CD4-positive, alpha-beta T cell treated with Interleukin-1 beta for 1 hour (primary cell): ENCODE data around the gene OSMR.
"Not testable (repeated sequence)": the region's sequence is repeated elsewhere in the genome, so short reads cannot be mapped to it uniquely, and the experiment has no call there.

Experiments used
- DNase-seq, 2 donors: peaks; one replicate each; pipeline ENCODE4 v3.0.0-alpha.2; 2020 to 2022

Gene OSMR

DNA sequence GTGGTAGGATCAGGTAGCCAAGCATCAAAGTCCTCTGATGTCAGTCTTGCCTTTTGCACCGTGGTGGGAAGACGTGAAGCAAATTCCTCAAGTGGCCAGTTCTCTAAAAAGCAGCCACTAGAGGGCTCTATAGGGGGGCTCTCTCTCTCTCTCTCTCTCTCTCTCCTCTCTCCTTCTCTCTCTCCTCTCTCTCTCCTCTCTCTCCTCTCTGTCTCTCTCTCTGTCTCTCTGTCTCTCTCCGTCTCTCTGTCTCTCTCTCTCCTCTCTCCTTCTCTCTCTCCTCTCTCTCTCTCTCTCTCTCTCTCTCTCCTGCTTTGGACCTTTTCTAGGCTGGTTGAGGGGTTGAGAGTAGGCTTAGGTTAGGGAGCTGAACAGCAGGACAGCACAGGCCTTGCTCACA is 13.9 kb upstream of the OSMR start:
- peak in 1 of 2 donors; percentile 8 for DNase-seq

GRCh38 chr5:38832810-38833209 is 13.0 kb upstream of the OSMR start:
- no peak for DNase-seq

GRCh38 chr5:38835887-38836286 is 9.9 kb upstream of the OSMR start:
- DNase-seq: no peak

DNA sequence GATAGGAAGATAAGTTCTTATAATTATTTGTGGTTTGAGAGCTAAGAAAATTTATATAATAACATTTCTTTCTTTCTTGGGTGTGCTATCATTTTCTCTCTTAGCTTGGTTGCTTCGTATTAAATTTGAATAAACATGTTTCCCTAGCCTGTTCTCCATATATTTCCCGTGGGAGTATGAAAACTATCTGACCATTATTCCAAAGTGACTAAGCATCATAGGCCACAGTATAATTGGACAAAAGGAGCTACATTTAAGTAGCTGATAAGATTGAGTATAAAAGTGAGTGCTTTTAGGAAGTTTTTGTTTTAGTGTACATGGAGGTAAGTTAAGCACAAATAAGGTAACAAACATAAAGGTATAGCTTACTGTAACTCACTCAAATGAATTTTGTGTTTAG is 8.4 kb upstream of the OSMR start:
- DNase-seq: no peak

- no peak for DNase-seq
Observed at GRCh38 chr5:38837932-38838331, 7.9 kb upstream of the OSMR start.

- DNase-seq: no peak
Observed at GRCh38 chr5:38843665-38844064, 2.1 kb upstream of the OSMR start.

DNA sequence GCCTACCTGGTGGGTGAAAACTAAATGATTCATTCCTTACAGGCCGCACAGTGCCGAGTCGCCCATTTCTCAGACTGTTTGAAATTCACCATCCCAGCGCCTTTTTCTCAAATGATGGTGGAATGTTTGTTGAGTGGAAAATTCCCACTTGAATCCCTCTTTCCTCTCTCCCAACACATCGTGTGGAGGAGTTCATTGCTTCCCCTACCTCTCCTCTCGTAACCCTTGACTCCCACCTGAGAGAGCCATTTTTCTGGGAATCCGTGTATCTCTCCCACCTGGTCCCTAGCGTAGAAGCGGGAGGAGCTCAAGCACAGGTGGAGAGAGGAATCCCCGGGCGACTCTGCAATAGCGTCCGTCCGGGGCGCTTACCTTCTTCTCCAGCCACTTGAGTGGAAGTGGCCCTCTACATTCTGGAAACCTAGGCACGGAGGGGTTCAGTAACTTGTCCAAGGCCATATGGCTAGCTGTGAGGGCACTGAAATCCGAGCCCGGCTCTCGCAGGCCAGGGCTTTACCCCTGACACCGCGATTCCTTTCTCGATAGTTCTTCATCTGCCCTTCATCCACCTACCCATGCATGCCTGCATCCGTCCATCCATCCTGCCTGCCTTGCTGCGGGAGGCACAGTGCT is 683 bp downstream of the OSMR start:
- no peak for DNase-seq

GRCh38 chr5:38847559-38848347 is 1.9 kb downstream of the OSMR start:
- DNase-seq: no peak

GRCh38 chr5:38848637-38849036 is 2.8 kb downstream of the OSMR start:
- DNase-seq: no peak

DNA sequence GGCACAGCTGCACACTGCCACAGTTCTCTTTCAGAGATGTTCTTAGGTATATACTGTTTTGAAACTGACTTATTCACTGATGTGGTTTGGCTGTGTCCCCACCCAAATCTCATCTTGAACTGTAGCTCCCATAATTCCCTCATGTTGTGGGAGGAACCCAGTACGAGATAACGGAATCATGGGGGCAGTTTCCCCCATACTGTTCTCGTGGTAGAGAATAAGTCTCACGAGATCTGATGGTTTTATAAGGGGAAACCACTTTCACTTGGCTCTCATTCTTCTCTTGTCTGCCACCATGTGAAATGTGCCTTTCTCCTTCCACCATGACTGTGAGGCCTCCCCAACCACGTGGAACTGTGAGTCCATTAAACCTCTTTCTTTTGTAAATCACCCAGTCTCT is 5.8 kb downstream of the OSMR start:
- DNase-seq: not testable (repeated sequence)

DNA sequence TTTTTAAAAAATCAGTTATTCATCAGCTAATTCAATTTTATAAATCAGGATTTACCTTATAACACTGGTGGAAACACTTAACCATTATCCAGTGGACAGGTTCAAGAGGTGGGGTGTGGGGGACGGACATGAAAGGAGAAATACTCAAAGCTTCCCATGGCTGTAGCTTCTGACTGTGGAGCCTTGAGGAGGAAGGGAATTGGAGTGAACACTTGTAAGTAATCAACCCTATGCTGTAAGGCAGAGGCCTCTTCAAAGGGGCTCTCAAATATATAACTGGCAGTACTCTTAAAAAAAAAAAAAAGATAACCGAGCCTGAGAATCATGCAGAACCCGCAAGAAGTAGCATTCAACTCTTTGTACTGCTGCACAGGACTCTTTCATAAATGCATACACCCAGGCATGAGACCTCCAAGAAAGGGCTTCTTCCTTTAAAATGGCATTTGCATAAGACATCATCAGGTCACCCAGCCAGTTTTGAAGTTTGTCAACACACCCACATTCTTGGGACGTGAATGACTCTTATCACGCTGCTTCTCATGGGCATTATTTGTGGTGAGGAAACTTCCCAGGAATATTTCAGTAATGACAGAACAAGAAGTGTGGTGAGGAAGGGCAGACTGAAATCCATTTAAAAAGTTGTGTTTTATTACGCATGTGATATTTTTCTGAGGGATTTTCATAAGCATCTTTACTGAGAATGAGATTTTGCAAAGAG is 8.1 kb downstream of the OSMR start:
- no peak for DNase-seq

GRCh38 chr5:38854907-38855306 is 9.1 kb downstream of the OSMR start:
- DNase-seq: no peak

DNA sequence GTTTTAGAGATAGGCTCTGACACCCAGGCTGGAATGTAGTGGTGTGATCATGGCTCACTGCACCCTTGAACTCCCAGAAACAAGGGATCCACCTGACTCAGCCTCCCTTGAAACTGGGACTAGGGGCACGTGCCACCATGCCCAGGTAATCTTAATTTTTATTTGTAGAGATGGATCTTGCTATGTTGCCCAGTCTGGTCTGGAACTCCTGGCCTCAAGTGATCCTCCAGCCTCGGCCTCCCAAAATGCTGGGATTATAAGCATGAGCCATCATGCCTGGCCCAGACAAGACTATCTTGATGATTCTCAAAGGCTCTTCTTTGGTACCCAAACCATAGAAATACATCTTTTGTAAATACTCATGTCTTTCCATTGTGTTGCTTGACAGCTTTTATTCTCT is 10.8 kb downstream of the OSMR start:
- DNase-seq: no peak

- DNase-seq: no peak
Observed at GRCh38 chr5:38858839-38859238, 13.0 kb downstream of the OSMR start.

DNA sequence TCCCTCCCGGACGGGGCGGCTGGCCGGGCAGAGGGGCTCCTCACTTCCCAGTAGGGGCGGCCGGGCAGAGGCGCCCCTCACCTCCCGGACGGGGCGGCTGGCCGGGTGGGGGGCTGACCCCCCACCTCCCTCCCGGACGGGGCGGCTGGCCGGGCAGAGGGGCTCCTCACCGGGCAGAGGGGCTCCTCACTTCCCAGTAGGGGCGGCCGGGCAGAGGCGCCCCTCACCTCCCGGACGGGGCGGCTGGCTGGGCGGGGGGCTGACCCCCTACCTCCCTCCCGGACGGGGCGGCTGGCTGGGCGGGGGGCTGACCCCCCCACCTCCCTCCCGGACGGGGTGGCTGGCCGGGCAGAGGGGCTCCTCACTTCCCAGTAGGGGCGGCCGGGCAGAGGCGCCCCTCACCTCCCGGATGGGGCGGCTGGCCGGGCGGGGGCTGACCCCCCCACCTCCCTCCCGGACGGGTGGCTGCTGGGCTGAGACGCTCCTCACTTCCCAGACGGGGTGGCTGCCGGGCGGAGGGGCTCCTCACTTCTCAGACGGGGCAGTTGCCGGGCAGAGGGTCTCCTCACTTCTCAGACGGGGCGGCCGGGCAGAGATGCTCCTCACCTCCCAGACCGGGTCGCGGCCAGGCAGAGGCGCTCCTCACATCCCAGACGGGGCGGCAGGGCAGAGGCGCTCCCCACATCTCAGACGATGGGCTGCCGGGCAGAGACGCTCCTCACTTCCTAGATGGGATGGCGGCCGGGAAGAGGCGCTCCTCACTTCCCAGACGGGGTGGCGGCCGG is 16.4 kb downstream of the OSMR start:
- DNase-seq: not testable (repeated sequence)

- no peak for DNase-seq
Observed at GRCh38 chr5:38866362-38867031, 20.7 kb downstream of the OSMR start.

DNA sequence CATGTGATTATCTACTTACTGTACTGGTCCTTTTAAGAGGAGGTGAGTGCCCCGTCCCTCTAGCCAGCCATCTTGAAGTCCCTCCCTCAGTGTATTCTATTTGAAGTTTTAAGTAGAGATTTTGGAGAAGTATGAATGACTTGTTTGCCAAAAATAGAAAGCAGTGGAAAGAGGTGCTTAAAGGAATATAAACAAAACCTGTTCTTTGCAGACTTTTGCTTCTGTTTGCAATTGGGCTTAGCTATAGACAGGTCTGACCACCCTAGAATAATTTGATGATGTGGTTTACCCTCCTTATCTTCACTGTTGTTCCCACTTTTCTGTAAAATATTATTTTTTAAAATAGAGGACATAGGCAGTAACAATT is 21.2 kb downstream of the OSMR start:
- DNase-seq: no peak

- no peak for DNase-seq
Observed at GRCh38 chr5:38867416-38867815, 21.6 kb downstream of the OSMR start.

- DNase-seq: no peak
Observed at GRCh38 chr5:38870595-38870994, 24.8 kb downstream of the OSMR start.

DNA sequence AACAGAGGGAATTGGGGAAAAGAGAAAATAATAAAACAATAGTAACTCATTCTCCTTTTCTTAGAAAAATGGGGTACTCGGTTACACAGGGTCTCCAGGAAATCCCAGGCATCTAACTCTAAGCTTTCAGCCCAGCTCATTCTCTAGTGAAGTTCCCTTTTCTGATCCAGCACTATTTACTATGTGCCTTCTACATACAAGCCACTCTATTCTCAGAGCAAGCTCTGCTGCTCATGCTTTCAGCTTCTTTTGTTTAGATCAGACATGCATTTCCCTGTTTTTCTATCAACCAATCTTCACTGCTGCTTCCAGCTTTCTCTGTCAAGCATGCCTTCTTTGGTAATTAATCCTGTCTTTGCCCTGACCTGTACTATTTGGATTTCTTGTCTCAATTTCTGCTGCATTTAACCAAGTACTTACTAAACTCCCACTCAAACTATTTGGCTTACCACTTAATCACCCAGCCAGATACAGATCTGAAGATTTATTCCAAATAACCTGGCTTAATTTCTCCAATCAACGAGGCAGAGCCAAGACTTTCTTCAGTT is 25.3 kb downstream of the OSMR start:
- no peak for DNase-seq

GRCh38 chr5:38871790-38872551 is 26.2 kb downstream of the OSMR start:
- DNase-seq: no peak

GRCh38 chr5:38872826-38873225 is 27.0 kb downstream of the OSMR start:
- no peak for DNase-seq
